Endothelial cell of umbilical vein (primary cell): ENCODE measurements around the gene LILRA6. TPM values are rescaled to one million over a fixed set of nuclear protein-coding genes. Genes with fewer than 3 reads are reported as not detected.

Experiments used
- BruUV-seq: library from RNA; stranded (reverse); fragments of 400-500 nt; replicated peaks from 2 replicates; lab custom pipeline; 2021; lab: Mats Ljungman, UMichigan
- CTCF ChIA-PET: fragments of 300-600, 350-600 bp; sonication (Branson Sonifier 250); formaldehyde crosslinking; loops from one replicate; lab custom pipeline; 2021; ENCODE audit warnings: antibody characterized with exemption, inconsistent platforms; lab: Charles Lee
- POLR2A ChIA-PET: fragments of 300-600, 350-600 bp; sonication (Branson Sonifier 250); formaldehyde crosslinking; loops from one replicate; lab custom pipeline; 2021; ENCODE audit warnings: antibody characterized with exemption, inconsistent platforms; lab: Charles Lee
- DNase-seq: peaks from one replicate; pipeline ENCODE4 v3.0.0-alpha.2; 2011; ENCODE audit warnings: low read depth, low spot score
- FAIRE-seq: peaks from 2 replicates; lab custom pipeline; 2011; peaks lifted over from hg19 to GRCh38; lab: Jason Lieb, UNC
- H2AFZ ChIP-seq: 2 replicates; pipeline ENCODE4 v1.6.0; 2012; ENCODE audit warnings: low read depth, low read length, control low read depth, inconsistent platforms
- H3K27ac ChIP-seq: 2 replicates; pipeline ENCODE4 v1.5.1; 2011; ENCODE audit warnings: low read depth, mild to moderate bottlenecking, control low read depth, low read length, moderate library complexity; ENCODE audit not compliant: insufficient read depth
- H3K27me3 ChIP-seq, 2 experiments: 2 replicates each; pipeline versions ENCODE4 v1.6.0 to v1.6.1; 2011; ENCODE audit warnings: low read length in 2 of 2, mixed read lengths in 1 of 2; ENCODE audit not compliant: control insufficient read depth in 2 of 2, insufficient read depth in 2 of 2
- H3K36me3 ChIP-seq, 2 experiments: 2 replicates in 1 of 2; 3 replicates in 1 of 2; pipeline ENCODE4 v1.5.1; 2011; ENCODE audit warnings: low read length in 2 of 2, mild to moderate bottlenecking in 1 of 2, moderate library complexity in 1 of 2; ENCODE audit not compliant: control insufficient read depth in 2 of 2, insufficient read depth in 2 of 2; ENCODE audit errors: extremely low read depth in 1 of 2
- H3K4me1 ChIP-seq: 3 replicates; pipeline ENCODE4 v1.5.1; 2011; ENCODE audit warnings: mild to moderate bottlenecking, low read length; ENCODE audit not compliant: control insufficient read depth, insufficient read depth; ENCODE audit errors: extremely low read depth
- H3K4me2 ChIP-seq: 2 replicates; pipeline ENCODE4 v1.6.1; 2011; ENCODE audit warnings: low read length, control low read depth, mixed read lengths; ENCODE audit not compliant: insufficient read depth
- H3K4me3 ChIP-seq, 3 experiments: fragments of 200-600 bp in 1 of 3; sonication (generic), shearing (Covaris generic) in 1 of 3; replicated peaks in 1 of 3; 2 replicates each; pipeline ENCODE4 v1.5.1; 2011 to 2016; ENCODE audit warnings: control low read depth in 3 of 3, low read length in 3 of 3, mild to moderate bottlenecking in 2 of 3, inconsistent platforms in 1 of 3, low read depth in 1 of 3, moderate library complexity in 1 of 3; ENCODE audit not compliant: insufficient read depth in 1 of 3
- H3K79me2 ChIP-seq: 2 replicates; pipeline ENCODE4 v1.6.0; 2012; ENCODE audit warnings: low read length, inconsistent platforms; ENCODE audit not compliant: control insufficient read depth, insufficient read depth
- H3K9ac ChIP-seq: replicated peaks from 2 replicates; pipeline ENCODE3; 2011; ENCODE audit warnings: low read length, control low read depth; ENCODE audit not compliant: insufficient read depth; ENCODE audit errors: extremely low read depth
- H3K9me1 ChIP-seq: replicated peaks from 3 replicates; pipeline ENCODE4 v1.6.0; 2011; ENCODE audit warnings: mild to moderate bottlenecking, low read length; ENCODE audit not compliant: control insufficient read depth, insufficient read depth; ENCODE audit errors: extremely low read depth
- H3K9me3 ChIP-seq: replicated peaks from 2 replicates; pipeline ENCODE4 v1.5.1; 2012; ENCODE audit warnings: low read length, inconsistent platforms; ENCODE audit not compliant: control insufficient read depth, insufficient read depth
- H4K20me1 ChIP-seq: replicated peaks from 2 replicates; pipeline ENCODE3; 2011; ENCODE audit warnings: mild to moderate bottlenecking, low read length; ENCODE audit not compliant: control insufficient read depth, insufficient read depth; ENCODE audit errors: extremely low read depth
- EZH2 ChIP-seq: IDR thresholded peaks from 2 replicates; pipeline ENCODE4 v1.6.1; 2012; ENCODE audit warnings: borderline replicate concordance, low read depth, mild to moderate bottlenecking, moderate library complexity, low read length, inconsistent platforms; ENCODE audit not compliant: severe bottlenecking
- FOS ChIP-seq: IDR thresholded peaks from 2 replicates; pipeline ENCODE4 v1.6.1; 2011; ENCODE audit warnings: mild to moderate bottlenecking, low read length, moderate library complexity, borderline replicate concordance; ENCODE audit not compliant: insufficient read depth
- GATA2 ChIP-seq: IDR thresholded peaks from 2 replicates; pipeline ENCODE4 v1.7.0; 2011; ENCODE audit warnings: low read depth, mild to moderate bottlenecking, moderate library complexity, mixed read lengths, low read length; ENCODE audit not compliant: insufficient read length, insufficient read depth
- JUN ChIP-seq: IDR thresholded peaks from 2 replicates; pipeline ENCODE4 v1.6.1; 2011; ENCODE audit warnings: borderline replicate concordance, low read depth; ENCODE audit not compliant: insufficient read length, insufficient read depth
- MAX ChIP-seq: IDR thresholded peaks from 2 replicates; pipeline ENCODE4 v1.6.1; 2011; ENCODE audit not compliant: insufficient read depth, insufficient read length
- MYC ChIP-seq: IDR thresholded peaks from one replicate; pipeline ENCODE4 v1.6.1; 2011; ENCODE audit warnings: mild to moderate bottlenecking, low read depth, low read length
- POLR2A ChIP-seq: IDR thresholded peaks from 2 replicates; pipeline ENCODE4 v1.6.1; 2012; ENCODE audit warnings: low read depth, mild to moderate bottlenecking, control low read depth, low read length
- POLR2AphosphoS5 ChIP-seq: IDR thresholded peaks from 2 replicates; pipeline ENCODE4 v1.6.1; 2012; ENCODE audit warnings: low read depth, mild to moderate bottlenecking, control low read depth, low read length, moderate library complexity; ENCODE audit not compliant: insufficient read depth
- dilution Hi-C: fragments of 300-500 bp; cut with MboI; formaldehyde crosslinking; loops from one replicate; pipeline ENCODE4 v1.15.0; 2019; ENCODE audit warnings: low sequenced_read_pairs; ENCODE audit not compliant: extremely low pct_ligation_motif_present
- intact Hi-C: fragments of 100-400 bp; cut with micrococcal nuclease; formaldehyde crosslinking; loops from one replicate; pipeline ENCODE4 v1.10.0; 2022
- polyA plus RNA-seq, 4 experiments: library from polyadenylated mRNA; depleted of rRNA in 3 of 4; stranded (reverse) in 3 of 4; unstranded in 1 of 4; fragments of >200 nt; gene quantifications; 2 replicates each; pipeline versions ENCODE4 v1.2.1 to v1.2.3, GENCODE V29; 2011 to 2012; ENCODE audit warnings: missing spikeins in 1 of 4
- total RNA-seq: library from RNA; stranded (reverse); gene quantifications from 2 replicates; pipeline ENCODE4 v1.2.3, GENCODE V29; 2021
- TF ChIP-seq, protein P1 (sequence below), 2 donors: IDR thresholded peaks; 1 replicate in 1 of 2; 2 replicates in 1 of 2; pipeline ENCODE4 v1.5.1; 2011; ENCODE audit warnings: low read length in 2 of 2, mild to moderate bottlenecking in 2 of 2, moderate library complexity in 2 of 2, control low read depth in 1 of 2, inconsistent platforms in 1 of 2, low read depth in 1 of 2; ENCODE audit not compliant: insufficient read depth in 1 of 2; ENCODE audit errors: extremely low read depth in 1 of 2

Gene LILRA6
- total and polyA plus RNA-seq, 2 donors (not counting 3 experiments of a cell fraction or from before 2014, with no cell fraction given), result not detected

DNA sequence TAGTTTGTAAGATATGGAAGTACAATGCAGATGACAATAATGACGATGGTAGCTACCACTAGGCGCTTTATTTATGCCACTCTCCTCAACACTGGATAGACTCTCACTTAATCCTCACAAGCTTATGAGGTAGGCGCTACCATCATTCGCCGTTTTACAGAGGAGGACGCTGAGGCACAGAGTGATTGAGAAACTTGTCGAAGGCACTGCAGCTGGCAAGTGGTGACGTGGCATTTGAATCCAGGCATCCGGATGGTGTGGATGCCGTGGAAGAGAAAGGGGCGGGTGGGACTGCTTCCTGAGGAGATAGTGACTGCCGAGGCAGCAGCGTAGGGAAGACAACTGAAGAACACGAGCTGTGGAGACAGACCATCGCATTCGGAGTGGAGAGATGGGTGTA, 43.2 kb downstream of the LILRA6 start:
- dilution Hi-C loops, result no loop called here
- H3K36me3 ChIP-seq, result peaks cover 19 to 23% of the 10 kb centered on the region in 2 experiments
- no TSS peak for BruUV-seq
- POLR2A ChIA-PET, result interaction anchor here (6.0 kb wide), 1 partner anchor 9 kb away, joined by 91 read pairs; the partner anchor contains the start of genes MBOAT7 and TSEN34
- CTCF ChIA-PET, result interaction anchor here (0.7 to 1.1 kb wide), 4 partner anchors 11 to 66 kb away, joined by 3 to 4 read pairs (median 3); no protein-coding TSS in a partner anchor
- FAIRE-seq (no peak), DNase-seq (no peak)
- H2AFZ ChIP-seq, result no peak overlapping the region
- H3K27ac ChIP-seq, result no peak overlapping the region
- no peaks in the 10 kb centered on the region for H3K27me3 ChIP-seq
- no peak for TF ChIP-seq JUN
- TF ChIP-seq POLR2AphosphoS5, result no peak
- TF ChIP-seq, protein P1, sequence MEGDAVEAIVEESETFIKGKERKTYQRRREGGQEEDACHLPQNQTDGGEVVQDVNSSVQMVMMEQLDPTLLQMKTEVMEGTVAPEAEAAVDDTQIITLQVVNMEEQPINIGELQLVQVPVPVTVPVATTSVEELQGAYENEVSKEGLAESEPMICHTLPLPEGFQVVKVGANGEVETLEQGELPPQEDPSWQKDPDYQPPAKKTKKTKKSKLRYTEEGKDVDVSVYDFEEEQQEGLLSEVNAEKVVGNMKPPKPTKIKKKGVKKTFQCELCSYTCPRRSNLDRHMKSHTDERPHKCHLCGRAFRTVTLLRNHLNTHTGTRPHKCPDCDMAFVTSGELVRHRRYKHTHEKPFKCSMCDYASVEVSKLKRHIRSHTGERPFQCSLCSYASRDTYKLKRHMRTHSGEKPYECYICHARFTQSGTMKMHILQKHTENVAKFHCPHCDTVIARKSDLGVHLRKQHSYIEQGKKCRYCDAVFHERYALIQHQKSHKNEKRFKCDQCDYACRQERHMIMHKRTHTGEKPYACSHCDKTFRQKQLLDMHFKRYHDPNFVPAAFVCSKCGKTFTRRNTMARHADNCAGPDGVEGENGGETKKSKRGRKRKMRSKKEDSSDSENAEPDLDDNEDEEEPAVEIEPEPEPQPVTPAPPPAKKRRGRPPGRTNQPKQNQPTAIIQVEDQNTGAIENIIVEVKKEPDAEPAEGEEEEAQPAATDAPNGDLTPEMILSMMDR (IDR thresholded peaks at IDR 0.05; ENCODE audit: extremely low read depth in 1 of 2, insufficient read depth in 1 of 2, low read depth in 1 of 2, low read length in 2 of 2), result no peak
- TF ChIP-seq FOS, result no peak
- TF ChIP-seq GATA2, result no peak
- no peak for TF ChIP-seq EZH2
- no peak for TF ChIP-seq POLR2A
- no peak for TF ChIP-seq MAX
- TF ChIP-seq MYC, result no peak
- no peak overlapping the region for H3K9ac ChIP-seq
- peaks cover 29% of the 10 kb centered on the region for H3K4me1 ChIP-seq
- intact Hi-C loops, result no loop called here
- no peaks in the 10 kb centered on the region for H3K9me1 ChIP-seq
- no peak overlapping the region for H3K4me3 ChIP-seq
- peaks cover 37% of the 10 kb centered on the region for H3K79me2 ChIP-seq
- peaks cover 3% of the 10 kb centered on the region for H4K20me1 ChIP-seq
- no peak overlapping the region for H3K4me2 ChIP-seq
- no peaks in the 10 kb centered on the region for H3K9me3 ChIP-seq
